MG63 (cell line): ENCODE results near the gene FLNB. TPM values are rescaled to one million over a fixed set of nuclear protein-coding genes. Genes with fewer than 3 reads are reported as not detected.

Source experiments
- DNase-seq: peaks from one replicate; pipeline ENCODE4 v3.0.0-alpha.2; 2020
- H3K27me3 ChIP-seq: fragments of 250-450 bp; sonication (Bioruptor Pico); 2 replicates; pipeline ENCODE4 v1.5.1; 2020; ENCODE audit warnings: mild to moderate bottlenecking, moderate library complexity
- H3K36me3 ChIP-seq: fragments of 250-450 bp; sonication (Bioruptor Pico); 2 replicates; pipeline ENCODE4 v1.5.1; 2020; ENCODE audit warnings: mild to moderate bottlenecking, moderate library complexity
- H3K4me3 ChIP-seq: fragments of 250-450 bp; sonication (Bioruptor Pico); 2 replicates; pipeline ENCODE4 v1.5.1; 2020; ENCODE audit warnings: mild to moderate bottlenecking, moderate library complexity
- H3K9me3 ChIP-seq: fragments of 250-450 bp; sonication (Bioruptor Pico); 2 replicates; pipeline ENCODE4 v1.5.1; 2020; ENCODE audit warnings: mild to moderate bottlenecking, moderate library complexity
- total RNA-seq: library from RNA; depleted of rRNA; stranded (reverse); fragments of >200 nt; shearing (Covaris generic); gene quantifications from 2 replicates; pipeline ENCODE4 v1.2.3, GENCODE V29; 2014; ENCODE audit warnings: low replicate concordance

FLNB gene
- total RNA-seq, 1 experiment from 2014 or later: 128 TPM

GRCh38 chr3:58176827-58177489 is 168.7 kb downstream of the FLNB start:
- H3K36me3 ChIP-seq: no peaks in the 10 kb centered on the region
- no peaks in the 10 kb centered on the region for H3K9me3 ChIP-seq
- DNase-seq: no peak
- no peaks in the 10 kb centered on the region for H3K27me3 ChIP-seq
- no peak overlapping the region for H3K4me3 ChIP-seq

DNA sequence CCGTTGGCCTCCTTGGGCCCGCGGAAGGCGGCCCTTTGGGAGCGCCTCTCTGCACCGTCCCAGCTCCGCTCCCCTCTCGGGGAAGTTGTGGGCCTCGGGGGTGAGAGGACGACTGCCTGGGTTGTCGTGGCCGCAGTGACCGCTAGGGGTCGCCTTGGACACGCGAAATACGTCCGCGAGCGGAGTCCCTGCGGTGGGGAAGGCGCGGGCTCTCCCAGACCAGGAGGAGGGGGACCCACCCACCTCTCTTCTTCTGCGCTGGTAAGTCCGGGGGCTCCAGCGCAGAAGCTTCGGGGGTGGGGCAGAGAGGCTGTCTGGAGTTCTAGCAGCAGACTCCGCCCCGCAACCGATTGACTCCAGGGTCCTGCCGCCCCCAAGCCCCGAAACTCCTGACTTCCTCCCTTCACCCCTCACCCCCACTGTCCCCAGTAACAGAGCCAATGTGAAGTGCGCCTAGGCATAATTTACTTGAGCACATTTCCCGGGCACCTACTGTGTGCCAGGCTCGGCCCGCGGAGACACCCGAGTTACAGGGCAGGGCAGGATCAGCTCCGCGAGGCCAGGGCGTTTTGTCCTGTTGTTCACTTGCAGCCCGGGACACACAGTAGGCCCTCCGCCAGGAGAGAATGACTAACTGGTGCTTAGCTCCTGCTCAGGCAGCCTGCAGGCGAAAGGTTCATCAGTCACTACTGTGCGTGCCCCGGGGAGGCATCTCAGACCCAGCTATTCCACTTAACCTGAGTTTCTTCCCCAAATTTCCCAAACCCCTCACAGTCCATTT is 169.7 kb downstream of the FLNB start:
- peak; percentile 79 for DNase-seq
- Histone ChIP-seq H3K4me3 (peak overlapping the region; percentile 44), H3K27me3 (no peaks in the 10 kb centered on the region), H3K36me3 (no peaks in the 10 kb centered on the region), H3K9me3 (no peaks in the 10 kb centered on the region)

- H3K9me3 ChIP-seq: no peaks in the 10 kb centered on the region
- H3K36me3 ChIP-seq: no peaks in the 10 kb centered on the region
- no peak for DNase-seq
- H3K4me3 ChIP-seq: no peak overlapping the region
- H3K27me3 ChIP-seq: no peaks in the 10 kb centered on the region
These were observed 170.5 kb downstream of the FLNB start for GRCh38 chr3:58178528-58179234.

DNA sequence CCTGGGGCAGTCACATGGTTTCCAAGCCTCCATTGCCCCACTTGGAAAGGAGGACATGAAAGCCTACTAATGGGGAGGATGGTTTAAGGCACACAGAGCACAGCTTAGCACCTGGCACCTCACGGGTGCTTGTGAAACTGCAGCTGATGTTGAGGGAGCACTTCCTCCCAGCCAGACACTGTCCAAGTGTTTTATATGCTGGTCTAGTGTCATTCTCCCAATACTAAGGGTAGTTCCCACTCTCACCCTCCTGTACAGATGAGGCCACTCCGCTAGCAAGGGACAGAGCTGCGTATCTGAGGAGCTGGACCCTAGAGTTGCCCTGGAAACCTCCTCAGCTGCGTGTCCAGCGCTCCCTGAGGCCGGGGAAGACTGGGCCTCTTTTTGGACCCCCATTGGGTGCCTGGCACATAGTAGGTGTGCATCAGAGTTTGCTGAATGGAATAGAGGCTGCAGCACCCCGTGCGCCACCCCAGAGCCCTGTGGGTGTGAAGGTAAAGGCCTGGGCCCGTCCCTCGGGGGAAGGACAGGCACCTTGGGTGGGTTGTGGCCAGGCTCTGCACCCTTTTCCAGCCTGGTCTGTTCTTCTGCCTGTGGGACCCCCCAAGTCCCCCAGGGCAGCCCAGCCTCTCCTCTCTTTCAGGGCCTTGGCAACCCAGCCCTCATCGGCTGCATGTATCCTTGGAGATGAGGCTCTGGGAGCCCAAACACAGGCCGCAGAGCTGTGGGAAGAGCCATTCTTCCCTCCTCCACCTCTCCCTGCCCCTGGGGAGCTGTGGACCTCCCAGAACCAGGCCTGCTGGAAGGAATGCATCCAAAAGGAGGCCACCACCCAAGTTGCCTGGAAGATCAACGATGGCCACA is 171.2 kb downstream of the FLNB start:
- no peak for DNase-seq
- no peaks in the 10 kb centered on the region for H3K27me3 ChIP-seq
- no peak overlapping the region for H3K4me3 ChIP-seq
- no peaks in the 10 kb centered on the region for H3K36me3 ChIP-seq
- no peaks in the 10 kb centered on the region for H3K9me3 ChIP-seq

DNA sequence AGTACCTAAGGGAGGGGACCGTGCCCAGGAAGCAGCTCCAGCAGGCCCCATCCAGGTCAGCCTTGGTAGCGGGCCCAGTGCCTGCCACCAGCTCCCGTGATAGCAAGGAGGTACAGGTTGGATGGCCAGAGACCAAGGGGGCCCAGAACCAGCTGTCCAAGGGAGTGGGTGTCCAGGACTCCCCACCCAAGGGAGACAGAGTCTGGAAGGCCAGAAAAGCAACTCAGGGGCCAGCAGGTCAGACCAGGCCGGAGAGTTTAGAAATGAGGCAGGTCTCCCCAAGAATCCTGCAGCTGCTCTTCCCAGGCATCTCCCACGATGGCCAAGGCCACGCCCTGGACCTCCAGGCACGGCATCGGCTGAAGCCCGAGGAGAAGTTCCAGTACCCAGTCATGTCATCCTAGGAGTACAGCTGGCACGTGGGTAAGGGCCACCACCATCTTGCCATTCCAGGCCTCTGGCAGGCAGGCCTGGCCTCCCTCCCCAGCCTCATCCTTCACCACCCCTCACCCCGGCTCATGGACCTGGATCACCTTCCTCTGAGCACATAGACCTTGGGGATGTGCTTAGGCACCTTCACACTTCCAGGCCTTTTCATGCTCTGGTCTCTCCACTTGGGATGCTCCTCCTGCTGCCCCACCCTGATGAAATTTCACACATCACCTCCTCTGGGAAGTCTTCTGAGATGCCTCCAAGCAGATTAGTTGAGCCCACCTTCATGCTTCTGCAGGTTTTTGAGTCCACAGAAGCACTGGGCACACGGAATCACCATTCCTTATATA is 172.1 kb downstream of the FLNB start:
- Histone ChIP-seq H3K4me3 (no peak overlapping the region), H3K9me3 (no peaks in the 10 kb centered on the region), H3K27me3 (no peaks in the 10 kb centered on the region), H3K36me3 (no peaks in the 10 kb centered on the region)
- no peak for DNase-seq

- no peak for DNase-seq
- Histone ChIP-seq H3K4me3 (no peak overlapping the region), H3K36me3 (no peaks in the 10 kb centered on the region), H3K9me3 (no peaks in the 10 kb centered on the region), H3K27me3 (no peaks in the 10 kb centered on the region)
These were observed 172.8 kb downstream of the FLNB start for GRCh38 chr3:58180940-58181587.

GRCh38 chr3:58183221-58183620 is 175.0 kb downstream of the FLNB start:
- no peak overlapping the region for H3K4me3 ChIP-seq
- DNase-seq: no peak
- H3K36me3 ChIP-seq: no peaks in the 10 kb centered on the region
- H3K27me3 ChIP-seq: no peaks in the 10 kb centered on the region
- no peaks in the 10 kb centered on the region for H3K9me3 ChIP-seq

- no peaks in the 10 kb centered on the region for H3K27me3 ChIP-seq
- DNase-seq: no peak
- H3K9me3 ChIP-seq: no peaks in the 10 kb centered on the region
- no peak overlapping the region for H3K4me3 ChIP-seq
- H3K36me3 ChIP-seq: no peaks in the 10 kb centered on the region
These were observed 175.7 kb downstream of the FLNB start for GRCh38 chr3:58183891-58184290.

- no peak for DNase-seq
- H3K4me3 ChIP-seq: no peak overlapping the region
- no peaks in the 10 kb centered on the region for H3K36me3 ChIP-seq
- no peaks in the 10 kb centered on the region for H3K27me3 ChIP-seq
- H3K9me3 ChIP-seq: no peaks in the 10 kb centered on the region
These were observed 176.2 kb downstream of the FLNB start for GRCh38 chr3:58184309-58184981.

- no peaks in the 10 kb centered on the region for H3K27me3 ChIP-seq
- no peaks in the 10 kb centered on the region for H3K36me3 ChIP-seq
- no peak overlapping the region for H3K4me3 ChIP-seq
- DNase-seq: no peak
- no peaks in the 10 kb centered on the region for H3K9me3 ChIP-seq
These were observed 176.7 kb downstream of the FLNB start for GRCh38 chr3:58184982-58185360.

DNA sequence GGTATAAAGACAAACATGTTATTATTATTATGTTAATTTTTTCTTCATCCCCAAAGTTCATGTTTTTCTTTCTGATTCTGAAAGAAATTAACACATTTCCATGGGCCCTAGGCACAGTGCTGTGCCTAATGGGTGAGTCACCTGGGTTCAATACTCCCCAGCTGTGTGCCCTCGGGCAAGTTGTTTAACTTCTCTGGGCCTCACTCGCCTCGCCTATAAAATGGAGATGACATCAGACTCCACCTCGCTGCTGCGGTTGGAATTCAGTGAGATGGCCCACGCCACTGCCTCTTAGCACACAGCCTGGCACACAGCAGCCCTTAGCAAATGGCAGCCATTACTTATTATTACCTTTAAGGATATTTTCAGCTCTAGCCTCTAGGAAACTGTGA is 179.9 kb downstream of the FLNB start:
- Histone ChIP-seq H3K36me3 (no peaks in the 10 kb centered on the region), H3K9me3 (no peaks in the 10 kb centered on the region), H3K4me3 (no peak overlapping the region), H3K27me3 (no peaks in the 10 kb centered on the region)
- no peak for DNase-seq

GRCh38 chr3:58188921-58189451 is 180.8 kb downstream of the FLNB start:
- Histone ChIP-seq H3K27me3 (no peaks in the 10 kb centered on the region), H3K9me3 (no peaks in the 10 kb centered on the region), H3K36me3 (no peaks in the 10 kb centered on the region), H3K4me3 (no peak overlapping the region)
- no peak for DNase-seq

DNA sequence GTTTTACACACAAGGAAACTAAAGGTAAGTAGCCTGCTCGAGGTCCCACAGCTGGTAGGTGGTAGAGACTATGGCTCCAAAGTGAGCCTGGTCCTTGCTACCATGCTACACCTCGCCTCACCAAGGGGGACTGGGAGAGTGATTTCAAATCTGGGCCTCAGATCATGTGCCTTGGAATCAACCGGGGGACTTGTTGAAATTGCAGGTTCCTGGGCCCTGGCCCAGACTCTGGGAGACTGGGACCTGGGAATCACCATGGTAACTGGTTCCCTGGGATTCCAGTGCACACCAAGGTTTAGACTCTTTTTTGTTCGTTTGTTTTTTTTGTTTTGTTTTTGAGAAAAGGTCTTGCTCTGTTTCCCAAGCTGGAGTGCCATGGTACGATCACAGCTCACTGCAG is 181.5 kb downstream of the FLNB start:
- no peak for DNase-seq
- Histone ChIP-seq H3K36me3 (no peaks in the 10 kb centered on the region), H3K9me3 (no peaks in the 10 kb centered on the region), H3K4me3 (no peak overlapping the region), H3K27me3 (no peaks in the 10 kb centered on the region)

DNA sequence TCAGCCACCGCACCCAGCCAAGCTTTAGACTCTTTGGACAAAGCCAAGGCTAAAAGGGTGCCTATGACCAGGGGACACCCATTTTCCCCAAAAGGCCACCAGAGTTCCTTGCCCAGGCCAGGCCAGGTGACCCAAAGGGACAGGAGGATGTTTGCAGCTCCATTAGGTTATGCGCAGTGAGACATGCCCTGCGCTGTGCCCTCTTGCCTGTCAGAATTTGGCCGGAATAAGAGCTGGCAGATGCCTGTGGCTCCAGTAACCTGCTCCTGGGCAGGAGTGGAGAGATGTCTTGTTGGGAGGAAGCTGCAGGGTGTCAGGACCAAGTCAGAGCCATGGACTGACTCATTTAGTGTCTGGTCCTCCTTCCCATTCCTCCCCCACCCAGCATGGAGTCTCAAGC is 182.1 kb downstream of the FLNB start:
- no peaks in the 10 kb centered on the region for H3K27me3 ChIP-seq
- DNase-seq: no peak
- no peaks in the 10 kb centered on the region for H3K36me3 ChIP-seq
- H3K9me3 ChIP-seq: no peaks in the 10 kb centered on the region
- H3K4me3 ChIP-seq: no peak overlapping the region

DNA sequence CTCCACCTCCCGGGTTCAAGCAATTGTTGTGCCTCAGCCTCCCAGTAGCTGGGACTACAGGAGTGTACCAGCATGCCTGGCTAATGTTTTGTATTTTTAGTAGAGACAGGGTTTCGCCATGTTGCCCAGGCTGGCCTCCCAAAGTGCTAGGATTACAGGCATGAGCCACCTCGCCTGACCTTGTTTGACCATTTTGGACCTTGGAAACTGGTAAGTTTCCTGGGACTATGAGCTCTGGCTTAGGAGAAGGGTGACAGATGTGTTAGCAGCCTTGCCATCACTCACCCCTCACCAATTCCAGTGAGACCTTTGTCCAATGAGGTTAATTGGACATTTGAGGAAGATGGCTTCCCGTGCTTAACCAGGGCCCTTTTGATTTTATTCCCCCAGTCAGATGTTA is 182.7 kb downstream of the FLNB start:
- Histone ChIP-seq H3K36me3 (no peaks in the 10 kb centered on the region), H3K9me3 (no peaks in the 10 kb centered on the region), H3K4me3 (no peak overlapping the region), H3K27me3 (no peaks in the 10 kb centered on the region)
- no peak for DNase-seq
